RWPE2 (cell line): Measurements from ENCODE around the gene NPBWR2.
"Not testable (repeated sequence)": the region's sequence is repeated elsewhere in the genome, so short reads cannot be mapped to it uniquely, and the experiment has no call there.

Experiments
- ATAC-seq: fragments of 200-7000 bp; cut with Tn5 transposase; 3 replicates; pipeline ENCODE4 v1.9.1; 2021; ENCODE audit warnings: low read depth
- DNase-seq: peaks from one replicate; pipeline ENCODE4 v3.0.0-alpha.2; 2020; ENCODE audit warnings: low spot score
- H3K27ac ChIP-seq: fragments of 450-650 bp; 2 replicates; pipeline ENCODE4 v1.5.1; 2017; ENCODE audit warnings: mild to moderate bottlenecking; ENCODE audit not compliant: poor library complexity, severe bottlenecking
- H3K27me3 ChIP-seq: fragments of 250-450 bp; sonication (Bioruptor Pico); 2 replicates; pipeline ENCODE4 v1.5.1; 2021; ENCODE audit warnings: mild to moderate bottlenecking, moderate library complexity; ENCODE audit not compliant: insufficient read depth, poor library complexity, severe bottlenecking
- H3K36me3 ChIP-seq: fragments of 250-450 bp; sonication (Bioruptor Pico); 2 replicates; pipeline ENCODE4 v1.5.1; 2020; ENCODE audit warnings: low read depth, mild to moderate bottlenecking, moderate library complexity
- H3K4me1 ChIP-seq: fragments of 250-450 bp; sonication (Bioruptor Pico); 2 replicates; pipeline ENCODE4 v1.5.1; 2021; ENCODE audit warnings: mild to moderate bottlenecking, moderate library complexity; ENCODE audit not compliant: insufficient read depth, poor library complexity, severe bottlenecking
- H3K4me3 ChIP-seq: fragments of 250-450 bp; sonication (Bioruptor Pico); 2 replicates; pipeline ENCODE4 v1.5.1; 2021; ENCODE audit warnings: mild to moderate bottlenecking, moderate library complexity; ENCODE audit not compliant: severe bottlenecking
- H3K9me3 ChIP-seq: fragments of 250-450 bp; sonication (Bioruptor Pico); 2 replicates; pipeline ENCODE4 v1.5.1; 2021; ENCODE audit warnings: mild to moderate bottlenecking, moderate library complexity; ENCODE audit not compliant: severe bottlenecking
- TF ChIP-seq, protein P1 (sequence below): fragments of 450-650 bp; IDR thresholded peaks from one replicate; pipeline ENCODE4 v1.5.1; 2017; ENCODE audit warnings: mild to moderate bottlenecking, moderate library complexity; ENCODE audit not compliant: poor library complexity, severe bottlenecking

NPBWR2 gene

DNA sequence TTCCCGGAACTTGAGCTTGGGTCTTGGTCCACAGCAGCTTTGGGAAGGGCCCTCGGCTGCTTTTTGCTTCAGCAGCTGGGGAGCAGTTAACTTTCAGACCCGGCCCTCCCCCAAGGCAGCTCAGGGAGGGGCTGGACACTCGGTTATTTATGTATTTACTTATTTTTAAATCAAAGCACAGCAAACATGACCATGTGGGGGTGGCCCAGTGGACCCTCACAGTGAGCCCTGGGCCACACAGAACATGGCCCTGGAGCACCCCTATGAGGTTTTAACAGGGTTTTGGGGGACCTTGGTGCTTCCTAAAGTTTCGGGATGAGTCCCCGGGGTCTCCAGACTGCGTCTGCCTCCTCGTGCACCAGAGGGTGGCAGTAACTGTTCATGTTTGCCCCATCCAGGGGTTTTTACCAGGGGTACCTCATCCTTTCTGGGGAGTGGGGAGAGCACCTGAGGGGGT lies 26.6 kb upstream of the NPBWR2 start:
- ATAC-seq (peak; percentile 30), DNase-seq (peak; percentile 66)
- H3K4me1 ChIP-seq: no peaks in the 10 kb centered on the region
- H3K27me3 ChIP-seq: peaks cover 20% of the 10 kb centered on the region
- no peak overlapping the region for H3K4me3 ChIP-seq
- no peaks in the 10 kb centered on the region for H3K9me3 ChIP-seq
- H3K27ac ChIP-seq: no peak overlapping the region
- TF ChIP-seq, protein P1, sequence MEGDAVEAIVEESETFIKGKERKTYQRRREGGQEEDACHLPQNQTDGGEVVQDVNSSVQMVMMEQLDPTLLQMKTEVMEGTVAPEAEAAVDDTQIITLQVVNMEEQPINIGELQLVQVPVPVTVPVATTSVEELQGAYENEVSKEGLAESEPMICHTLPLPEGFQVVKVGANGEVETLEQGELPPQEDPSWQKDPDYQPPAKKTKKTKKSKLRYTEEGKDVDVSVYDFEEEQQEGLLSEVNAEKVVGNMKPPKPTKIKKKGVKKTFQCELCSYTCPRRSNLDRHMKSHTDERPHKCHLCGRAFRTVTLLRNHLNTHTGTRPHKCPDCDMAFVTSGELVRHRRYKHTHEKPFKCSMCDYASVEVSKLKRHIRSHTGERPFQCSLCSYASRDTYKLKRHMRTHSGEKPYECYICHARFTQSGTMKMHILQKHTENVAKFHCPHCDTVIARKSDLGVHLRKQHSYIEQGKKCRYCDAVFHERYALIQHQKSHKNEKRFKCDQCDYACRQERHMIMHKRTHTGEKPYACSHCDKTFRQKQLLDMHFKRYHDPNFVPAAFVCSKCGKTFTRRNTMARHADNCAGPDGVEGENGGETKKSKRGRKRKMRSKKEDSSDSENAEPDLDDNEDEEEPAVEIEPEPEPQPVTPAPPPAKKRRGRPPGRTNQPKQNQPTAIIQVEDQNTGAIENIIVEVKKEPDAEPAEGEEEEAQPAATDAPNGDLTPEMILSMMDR: peak; percentile 81
- no peaks in the 10 kb centered on the region for H3K36me3 ChIP-seq

DNA sequence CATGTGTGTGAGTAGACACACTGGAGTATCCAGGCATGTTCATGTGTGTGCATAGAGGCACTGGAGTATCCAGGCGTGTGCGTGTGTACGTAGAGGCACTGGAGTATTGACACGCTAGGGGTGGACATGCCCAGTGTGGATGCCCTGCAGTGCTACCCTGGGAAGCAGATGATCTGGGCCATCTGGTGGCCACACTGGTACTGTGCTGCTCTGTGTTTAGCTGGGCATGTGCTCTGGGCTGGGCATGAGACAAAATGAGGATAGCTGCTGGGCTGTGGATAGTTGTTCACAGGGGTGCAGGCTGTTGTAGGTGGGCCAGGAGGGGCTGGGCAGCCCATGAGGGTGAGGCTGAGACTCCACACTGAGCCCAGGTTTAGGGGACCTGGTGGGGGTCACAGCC lies 24.0 kb upstream of the NPBWR2 start:
- H3K36me3 ChIP-seq: no peaks in the 10 kb centered on the region
- DNase-seq (peak; percentile 82), ATAC-seq (peak; percentile 99)
- H3K27ac ChIP-seq: no peak overlapping the region
- no peak overlapping the region for H3K4me3 ChIP-seq
- TF ChIP-seq, protein P1: peak; percentile 60
- no peaks in the 10 kb centered on the region for H3K4me1 ChIP-seq
- H3K9me3 ChIP-seq: no peaks in the 10 kb centered on the region
- peaks cover 32% of the 10 kb centered on the region for H3K27me3 ChIP-seq

DNA sequence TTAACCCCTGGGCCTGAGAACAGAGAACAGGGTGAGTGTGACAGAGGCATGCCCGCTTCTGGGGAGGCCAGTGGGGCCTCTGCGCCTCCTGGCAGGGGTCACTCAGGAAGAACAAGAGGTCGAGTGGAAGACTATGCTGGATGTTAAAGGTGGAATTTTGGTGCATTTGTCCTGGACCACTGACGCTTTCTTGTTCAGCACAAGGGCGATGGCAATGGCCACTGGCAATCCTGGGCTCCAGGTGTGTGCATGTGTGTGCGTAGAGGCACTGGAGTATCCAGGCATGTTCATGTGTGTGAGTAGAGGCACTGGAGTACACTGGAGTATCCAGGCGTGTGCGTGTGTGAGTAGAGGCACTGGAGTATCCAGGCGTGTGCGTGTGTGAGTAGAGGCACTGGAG lies 23.5 kb upstream of the NPBWR2 start:
- peak; percentile 71 for DNase-seq
- no peaks in the 10 kb centered on the region for H3K36me3 ChIP-seq
- H3K4me1 ChIP-seq: no peaks in the 10 kb centered on the region
- H3K27me3 ChIP-seq: peaks cover 32% of the 10 kb centered on the region
- TF ChIP-seq, protein P1: no peak
- no peaks in the 10 kb centered on the region for H3K9me3 ChIP-seq
- ATAC-seq: no peak
- no peak overlapping the region for H3K4me3 ChIP-seq
- H3K27ac ChIP-seq: no peak overlapping the region

DNA sequence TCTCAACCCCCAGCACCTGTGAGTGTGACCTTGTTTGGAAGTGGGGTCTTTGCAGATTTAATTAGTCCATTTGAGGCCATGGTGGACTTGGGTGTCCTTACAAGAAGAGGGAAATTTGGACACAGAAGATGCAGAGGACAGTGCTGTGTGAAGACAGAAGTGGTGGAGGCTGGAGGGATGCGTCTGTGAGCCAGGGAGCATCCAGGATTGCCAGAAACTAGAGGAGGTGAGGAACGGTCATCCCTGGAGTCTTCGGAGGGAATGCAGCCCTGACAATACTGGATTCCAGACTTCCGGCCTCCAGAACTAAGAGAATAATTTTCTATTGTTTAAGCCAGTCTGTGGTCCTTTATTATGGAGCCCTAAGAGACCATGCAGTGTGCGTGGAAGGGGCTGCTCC lies 22.9 kb upstream of the NPBWR2 start:
- TF ChIP-seq, protein P1: no peak
- no peaks in the 10 kb centered on the region for H3K4me1 ChIP-seq
- peak; percentile 52 for DNase-seq
- no peak for ATAC-seq
- H3K27me3 ChIP-seq: peaks cover 32% of the 10 kb centered on the region
- no peaks in the 10 kb centered on the region for H3K36me3 ChIP-seq
- no peaks in the 10 kb centered on the region for H3K9me3 ChIP-seq
- H3K27ac ChIP-seq: no peak overlapping the region
- H3K4me3 ChIP-seq: no peak overlapping the region

DNA sequence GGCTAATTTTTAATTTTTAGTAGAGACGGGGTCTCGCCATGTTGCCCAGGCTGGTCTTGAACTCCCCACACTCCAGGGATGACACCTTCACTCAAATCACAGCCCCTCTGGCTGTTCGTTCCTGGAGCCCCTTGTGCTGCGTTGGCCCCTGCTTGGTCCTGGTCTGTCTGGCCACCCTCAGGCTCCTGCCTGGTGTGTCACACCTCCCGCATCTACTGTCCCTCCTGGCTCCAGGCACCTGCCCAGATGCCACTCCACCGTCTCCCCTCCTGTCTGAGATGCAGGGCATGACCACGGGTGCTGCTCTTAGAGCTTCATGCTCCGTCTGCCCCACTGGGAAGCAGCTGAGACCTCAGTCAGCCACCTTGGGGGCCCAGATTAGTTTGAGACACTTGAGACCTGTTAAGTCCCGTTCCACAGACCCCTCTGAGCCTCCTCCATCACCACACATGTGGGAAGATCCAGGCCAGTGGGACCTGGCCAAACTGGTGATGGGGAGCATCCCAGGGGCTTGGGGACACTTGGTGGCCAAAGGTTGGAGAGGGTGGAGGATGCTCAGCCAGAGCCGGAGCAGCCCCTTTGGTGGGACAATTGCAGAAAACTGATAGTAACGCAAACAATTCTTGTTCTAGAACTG lies 21.9 kb upstream of the NPBWR2 start:
- DNase-seq: peak; percentile 73
- Histone ChIP-seq H3K4me3 (no peak overlapping the region), H3K4me1 (no peaks in the 10 kb centered on the region), H3K27ac (no peak overlapping the region), H3K27me3 (peaks cover 34% of the 10 kb centered on the region), H3K36me3 (no peaks in the 10 kb centered on the region), H3K9me3 (no peaks in the 10 kb centered on the region)
- no peak for ATAC-seq
- TF ChIP-seq, protein P1: no peak

DNA sequence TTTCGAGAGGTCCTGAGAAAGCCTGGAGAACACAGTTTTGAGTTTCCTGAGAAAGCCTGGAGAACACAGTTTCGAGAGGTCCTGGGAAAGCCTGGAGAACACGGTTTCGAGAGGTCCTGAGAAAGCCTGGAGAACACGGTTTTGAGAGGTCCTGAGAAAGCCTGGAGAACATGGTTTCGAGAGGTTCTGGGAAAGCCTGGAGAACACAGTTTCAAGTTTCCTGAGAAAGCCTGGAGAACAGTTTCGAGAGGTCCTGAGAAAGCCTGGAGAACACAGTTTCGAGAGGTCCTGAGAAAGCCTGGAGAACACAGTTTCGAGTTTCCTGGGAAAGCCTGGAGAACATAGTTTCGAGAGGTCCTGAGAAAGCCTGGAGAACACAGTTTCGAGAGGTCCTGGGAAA lies 16.2 kb upstream of the NPBWR2 start:
- ATAC-seq, H3K36me3 ChIP-seq, H3K4me3 ChIP-seq, H3K4me1 ChIP-seq, H3K27ac ChIP-seq, DNase-seq, H3K9me3 ChIP-seq: not testable (repeated sequence)
- peaks cover 39% of the 10 kb centered on the region for H3K27me3 ChIP-seq

DNA sequence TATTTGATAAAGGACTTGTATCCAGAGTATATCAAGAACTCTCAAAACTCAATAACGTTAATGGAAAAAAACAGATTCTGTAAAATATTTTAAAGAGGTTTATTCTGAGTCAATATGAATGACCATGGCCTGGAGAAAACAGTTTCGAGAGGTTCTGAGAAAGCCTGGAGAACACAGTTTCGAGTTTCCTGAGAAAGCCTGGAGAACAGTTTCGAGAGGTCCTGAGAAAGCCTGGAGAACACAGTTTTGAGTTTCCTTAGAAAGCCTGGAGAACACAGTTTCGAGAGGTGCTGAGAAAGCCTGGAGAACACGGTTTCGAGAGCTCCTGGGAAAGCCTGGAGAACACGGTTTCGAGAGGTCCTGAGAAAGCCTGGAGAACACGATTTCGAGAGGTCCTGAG lies 15.6 kb upstream of the NPBWR2 start:
- H3K9me3 ChIP-seq, H3K4me1 ChIP-seq, H3K27ac ChIP-seq, ATAC-seq, DNase-seq, H3K4me3 ChIP-seq, H3K36me3 ChIP-seq: not testable (repeated sequence)
- H3K27me3 ChIP-seq: peaks cover 33% of the 10 kb centered on the region
